Measurements from ENCODE around the gene ITIH3.
A peak's percentile ranks its signal among the peaks of the same experiment; 100 is the strongest.

The ITIH3 gene

DNA sequence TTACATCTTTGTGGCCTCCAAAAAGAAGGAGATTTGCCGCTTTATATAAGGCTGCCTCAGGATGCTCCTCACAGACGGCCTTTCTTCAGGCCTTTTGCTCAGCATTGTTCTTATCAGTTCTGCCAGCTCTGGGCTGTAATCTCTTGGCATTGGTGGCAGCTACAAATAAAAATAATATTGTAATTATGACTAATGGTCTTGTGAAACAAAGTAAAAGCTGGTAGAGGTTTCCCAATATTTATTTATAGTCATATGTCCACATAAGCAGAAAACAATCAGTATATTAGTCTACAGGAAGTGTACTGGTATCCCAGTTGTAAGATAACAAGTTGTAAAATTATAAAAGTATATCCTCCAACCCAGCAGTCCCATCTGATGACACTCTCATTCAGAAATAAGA is 31.1 kb upstream of the ITIH3 start:
- H3K4me2 ChIP-seq (ENCODE audit: low read length): no peak overlapping the region
- no CpG with 5 or more reads among the region's 2 CpGs for WGBS (ENCODE audit: extremely low coverage, insufficient coverage, insufficient read length)
- H3K4me1 ChIP-seq (ENCODE audit: control insufficient read depth in 1 of 2, insufficient read depth in 2 of 2, low read length in 2 of 2): no peaks in the 10 kb centered on the region
- H3K18ac ChIP-seq (ENCODE audit: low read length): no peak overlapping the region
- H2AFZ ChIP-seq (ENCODE audit: insufficient read depth, low read length, poor library complexity): no peak overlapping the region
- H3K27ac ChIP-seq (ENCODE audit: low read depth, low read length): no peak overlapping the region
- H2BK120ac ChIP-seq (ENCODE audit: insufficient read depth, low read length, poor library complexity): no peak overlapping the region
- no peak overlapping the region for H4K8ac ChIP-seq (ENCODE audit: low read depth, low read length)
- no peak overlapping the region for H4K12ac ChIP-seq (ENCODE audit: low read depth, low read length)
- H3K79me1 ChIP-seq (ENCODE audit: low read length): no peaks in the 10 kb centered on the region
- no peak overlapping the region for H2AK5ac ChIP-seq (ENCODE audit: low read length)
- H3K4me3 ChIP-seq (ENCODE audit: low read depth, low read length): no peak overlapping the region
- no peak overlapping the region for H3K9ac ChIP-seq (ENCODE audit: low read length)
- H3K4ac ChIP-seq (ENCODE audit: low read depth, low read length): no peak overlapping the region
- H3K27me3 ChIP-seq (ENCODE audit: insufficient read depth, low read length): no peaks in the 10 kb centered on the region
- H3K79me2 ChIP-seq (ENCODE audit: control insufficient read depth, insufficient read depth, low read length, poor library complexity): no peaks in the 10 kb centered on the region
- H2BK5ac ChIP-seq (ENCODE audit: low read depth, low read length, poor library complexity): no peak overlapping the region
- no peak overlapping the region for H3K14ac ChIP-seq (ENCODE audit: low read length)
- H3K36me3 ChIP-seq (ENCODE audit: control insufficient read depth in 1 of 2, insufficient read depth in 2 of 2, low read length in 2 of 2): peaks cover 15 to 20% of the 10 kb centered on the region in 2 experiments
- H3K23ac ChIP-seq (ENCODE audit: low read length): no peak overlapping the region
- no peak overlapping the region for H4K91ac ChIP-seq (ENCODE audit: low read depth, low read length)
- H2BK12ac ChIP-seq (ENCODE audit: low read length): no peak overlapping the region
- DNase-seq: no peak
- no peaks in the 10 kb centered on the region for H3K9me3 ChIP-seq (ENCODE audit: insufficient read depth, low read depth, low read length)

DNA sequence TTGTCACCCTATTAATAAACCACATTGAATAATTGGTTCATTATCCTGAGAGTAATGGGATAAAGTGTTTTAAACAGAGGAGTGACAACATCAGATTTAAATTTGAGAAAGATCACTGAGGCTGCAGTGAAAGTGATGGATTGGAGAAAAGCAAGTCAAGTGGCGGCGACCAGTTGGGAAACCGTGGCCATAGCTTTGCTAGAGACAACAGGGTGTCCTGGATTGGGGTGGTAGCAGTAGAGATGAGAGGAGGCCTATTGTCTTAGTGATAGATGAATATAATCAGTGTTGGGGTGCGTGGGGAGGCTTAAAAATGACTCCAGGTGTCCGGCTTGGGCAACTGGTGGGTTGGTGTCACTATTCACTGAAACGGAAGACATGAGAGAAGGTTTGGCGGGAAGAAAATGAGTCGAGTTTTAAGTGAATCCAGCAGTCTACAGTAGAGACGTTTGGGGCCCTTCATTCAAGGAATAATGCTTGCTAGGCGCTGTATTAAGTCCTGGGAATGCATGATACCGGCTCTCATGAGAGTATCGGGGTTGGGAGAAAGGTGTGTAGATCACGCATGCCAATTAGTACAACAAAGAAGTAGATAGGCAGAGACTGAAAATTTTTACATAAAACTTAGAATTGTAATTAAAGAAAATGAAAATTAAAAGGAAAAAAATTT is 24.7 kb upstream of the ITIH3 start:
- Histone ChIP-seq H3K27ac (ENCODE audit: low read depth, low read length) (no peak overlapping the region), H3K9me3 (ENCODE audit: insufficient read depth, low read depth, low read length) (no peaks in the 10 kb centered on the region), H4K91ac (ENCODE audit: low read depth, low read length) (no peak overlapping the region), H3K4me3 (ENCODE audit: low read depth, low read length) (peak overlapping the region; percentile 95), H3K4me2 (ENCODE audit: low read length) (peak overlapping the region; percentile 83), H3K9ac (ENCODE audit: low read length) (peak overlapping the region; percentile 59), H3K79me2 (ENCODE audit: control insufficient read depth, insufficient read depth, low read length, poor library complexity) (peaks cover 5% of the 10 kb centered on the region), H4K12ac (ENCODE audit: low read depth, low read length) (no peak overlapping the region), H3K36me3 (ENCODE audit: control insufficient read depth in 1 of 2, insufficient read depth in 2 of 2, low read length in 2 of 2) (peaks cover 7 to 11% of the 10 kb centered on the region in 2 experiments), H4K8ac (ENCODE audit: low read depth, low read length) (peak overlapping the region; percentile 48), H2BK12ac (ENCODE audit: low read length) (no peak overlapping the region), H3K18ac (ENCODE audit: low read length) (no peak overlapping the region), H3K4ac (ENCODE audit: low read depth, low read length) (no peak overlapping the region), H2BK120ac (ENCODE audit: insufficient read depth, low read length, poor library complexity) (no peak overlapping the region), H2AK5ac (ENCODE audit: low read length) (no peak overlapping the region), H3K23ac (ENCODE audit: low read length) (no peak overlapping the region), H3K4me1 (ENCODE audit: control insufficient read depth in 1 of 2, insufficient read depth in 2 of 2, low read length in 2 of 2) (peaks cover 2 to 4% of the 10 kb centered on the region in 2 experiments), H3K27me3 (ENCODE audit: insufficient read depth, low read length) (no peaks in the 10 kb centered on the region), H2BK5ac (ENCODE audit: low read depth, low read length, poor library complexity) (no peak overlapping the region), H3K79me1 (ENCODE audit: low read length) (peaks cover 4% of the 10 kb centered on the region), H2AFZ (ENCODE audit: insufficient read depth, low read length, poor library complexity) (peak overlapping the region; percentile 52), H3K14ac (ENCODE audit: low read length) (no peak overlapping the region)
- no CpG with 5 or more reads among the region's 13 CpGs for WGBS (ENCODE audit: extremely low coverage, insufficient coverage, insufficient read length)
- DNase-seq: peak in 1 of 2 donors; percentile 19

DNA sequence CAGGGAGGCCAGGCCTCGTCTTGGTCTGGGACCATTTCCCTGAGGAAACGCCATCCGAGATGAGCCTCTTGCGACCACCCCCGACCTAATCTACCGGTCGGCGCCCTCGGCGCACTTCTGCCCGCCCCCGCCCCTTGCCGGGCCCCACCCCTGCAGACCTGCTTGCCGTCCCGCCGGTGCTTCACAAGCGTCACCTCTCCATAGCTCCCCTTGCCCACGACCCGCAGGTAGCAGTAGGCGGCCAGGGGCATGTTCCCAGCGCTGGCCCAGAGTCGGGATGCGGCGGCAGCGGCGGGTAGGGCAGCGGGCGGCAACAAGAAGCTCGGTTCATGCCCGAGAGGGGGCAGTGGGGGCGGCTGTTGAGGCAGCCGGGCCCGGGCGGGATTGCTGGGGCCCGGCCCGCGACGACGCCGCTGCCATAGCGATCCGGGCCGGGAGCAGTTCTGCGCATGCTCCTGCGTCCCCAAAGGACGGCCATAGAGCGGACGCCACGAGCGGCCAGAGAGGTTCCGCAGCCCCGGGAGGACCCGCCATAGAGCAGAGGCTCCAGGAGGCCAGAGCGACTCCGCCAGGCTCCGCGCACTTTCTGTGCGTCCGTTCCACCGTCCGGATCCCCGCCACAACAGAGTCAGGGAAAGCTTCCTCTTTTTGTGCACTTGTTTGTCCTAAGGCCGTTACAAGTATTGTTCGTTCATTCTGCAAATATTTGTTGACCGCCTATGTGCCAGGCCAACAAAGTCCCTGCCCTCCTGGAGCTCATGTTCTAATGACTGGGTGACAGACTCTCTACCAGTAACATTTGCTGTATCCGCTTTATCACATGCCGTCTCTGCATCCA is 23.9 kb upstream of the ITIH3 start, which contains the start of gene NEK4:
TSS of gene NEK4 (minus strand) at position 445 of the 838 bp plus-strand sequence. CDS start at position 251, 194 bp downstream.
- peaks cover 4% of the 10 kb centered on the region for H3K79me1 ChIP-seq (ENCODE audit: low read length)
- H4K12ac ChIP-seq (ENCODE audit: low read depth, low read length): peak within 1 kb of the TSS; percentile 98
- H3K4me1 ChIP-seq (ENCODE audit: control insufficient read depth in 1 of 2, insufficient read depth in 2 of 2, low read length in 2 of 2): peaks cover 2 to 4% of the 10 kb centered on the region in 2 experiments
- H3K4me2 ChIP-seq (ENCODE audit: low read length): peak within 1 kb of the TSS; percentile 83
- peak within 1 kb of the TSS; percentile 96 for H3K4ac ChIP-seq (ENCODE audit: low read depth, low read length)
- H3K4me3 ChIP-seq (ENCODE audit: low read depth, low read length): peak within 1 kb of the TSS; percentile 95
- H2AFZ ChIP-seq (ENCODE audit: insufficient read depth, low read length, poor library complexity): peak within 1 kb of the TSS; percentile 98
- peak; percentile 83 to 93 for DNase-seq
- peak within 1 kb of the TSS; percentile 87 for H3K18ac ChIP-seq (ENCODE audit: low read length)
- H3K27me3 ChIP-seq (ENCODE audit: insufficient read depth, low read length): no peaks in the 10 kb centered on the region
- H3K23ac ChIP-seq (ENCODE audit: low read length): no peak within 1 kb of the TSS
- no peak within 1 kb of the TSS for H2BK12ac ChIP-seq (ENCODE audit: low read length)
- peak within 1 kb of the TSS; percentile 99 for H3K14ac ChIP-seq (ENCODE audit: low read length)
- H2BK120ac ChIP-seq (ENCODE audit: insufficient read depth, low read length, poor library complexity): peak within 1 kb of the TSS; percentile 91
- H3K79me2 ChIP-seq (ENCODE audit: control insufficient read depth, insufficient read depth, low read length, poor library complexity): peaks cover 5% of the 10 kb centered on the region
- WGBS (ENCODE audit: extremely low coverage, insufficient coverage, insufficient read length): no CpG with 5 or more reads among the region's 67 CpGs
- peak within 1 kb of the TSS; percentile 81 for H4K91ac ChIP-seq (ENCODE audit: low read depth, low read length)
- H2AK5ac ChIP-seq (ENCODE audit: low read length): no peak within 1 kb of the TSS
- H3K9ac ChIP-seq (ENCODE audit: low read length): peak within 1 kb of the TSS; percentile 89
- peaks cover 7 to 11% of the 10 kb centered on the region in 2 experiments for H3K36me3 ChIP-seq (ENCODE audit: control insufficient read depth in 1 of 2, insufficient read depth in 2 of 2, low read length in 2 of 2)
- no peak within 1 kb of the TSS for H2BK5ac ChIP-seq (ENCODE audit: low read depth, low read length, poor library complexity)
- H3K9me3 ChIP-seq (ENCODE audit: insufficient read depth, low read depth, low read length): no peaks in the 10 kb centered on the region
- H4K8ac ChIP-seq (ENCODE audit: low read depth, low read length): peak within 1 kb of the TSS; percentile 96
- H3K27ac ChIP-seq (ENCODE audit: low read depth, low read length): peak within 1 kb of the TSS; percentile 51

DNA sequence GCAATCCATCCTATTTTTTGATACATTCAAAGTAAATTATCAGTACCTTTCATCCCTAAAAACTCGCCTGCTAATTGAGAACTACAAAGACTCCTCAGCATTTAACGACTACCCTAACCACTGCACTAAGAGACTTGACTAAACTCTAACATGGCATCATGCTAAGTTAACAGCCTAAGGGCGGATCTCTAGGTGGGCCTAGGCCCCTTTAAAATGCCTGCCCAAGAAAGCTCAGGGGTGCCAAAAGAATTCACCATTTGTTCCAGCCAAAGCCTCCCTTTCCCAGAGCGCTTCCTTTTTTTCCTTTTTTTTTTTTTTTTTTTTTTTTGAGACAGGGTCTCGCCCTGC is 23.3 kb upstream of the ITIH3 start:
- Histone ChIP-seq H3K4ac (ENCODE audit: low read depth, low read length) (no peak overlapping the region), H2BK5ac (ENCODE audit: low read depth, low read length, poor library complexity) (no peak overlapping the region)

More for the DNA sequence above, 23.3 kb upstream of the ITIH3 start:
- Histone ChIP-seq H3K18ac (ENCODE audit: low read length) (no peak overlapping the region), H3K4me2 (ENCODE audit: low read length) (peak overlapping the region; percentile 62), H3K79me1 (ENCODE audit: low read length) (peaks cover 4% of the 10 kb centered on the region), H3K79me2 (ENCODE audit: control insufficient read depth, insufficient read depth, low read length, poor library complexity) (peaks cover 5% of the 10 kb centered on the region), H3K14ac (ENCODE audit: low read length) (no peak overlapping the region), H4K12ac (ENCODE audit: low read depth, low read length) (peak overlapping the region; percentile 77), H2AFZ (ENCODE audit: insufficient read depth, low read length, poor library complexity) (peak overlapping the region; percentile 98), H3K27me3 (ENCODE audit: insufficient read depth, low read length) (no peaks in the 10 kb centered on the region), H4K8ac (ENCODE audit: low read depth, low read length) (peak overlapping the region; percentile 96), H3K4me3 (ENCODE audit: low read depth, low read length) (peak overlapping the region; percentile 71), H3K9ac (ENCODE audit: low read length) (no peak overlapping the region), H2BK12ac (ENCODE audit: low read length) (no peak overlapping the region), H3K27ac (ENCODE audit: low read depth, low read length) (no peak overlapping the region), H3K4me1 (ENCODE audit: control insufficient read depth in 1 of 2, insufficient read depth in 2 of 2, low read length in 2 of 2) (peaks cover 2 to 4% of the 10 kb centered on the region in 2 experiments), H3K9me3 (ENCODE audit: insufficient read depth, low read depth, low read length) (no peaks in the 10 kb centered on the region), H3K36me3 (ENCODE audit: control insufficient read depth in 1 of 2, insufficient read depth in 2 of 2, low read length in 2 of 2) (peaks cover 5 to 9% of the 10 kb centered on the region in 2 experiments), H2BK120ac (ENCODE audit: insufficient read depth, low read length, poor library complexity) (no peak overlapping the region), H3K23ac (ENCODE audit: low read length) (no peak overlapping the region), H2AK5ac (ENCODE audit: low read length) (no peak overlapping the region), H4K91ac (ENCODE audit: low read depth, low read length) (no peak overlapping the region)
- DNase-seq: no peak
- WGBS (ENCODE audit: extremely low coverage, insufficient coverage, insufficient read length): no CpG with 5 or more reads among the region's 5 CpGs
